HEK293 (cell line): ENCODE data around the gene TEX9.

Source experiments
- CTCF ChIA-PET: fragments of 350-600 bp; formaldehyde crosslinking; extraction: SDS; loops from one replicate; lab custom pipeline; 2021; ENCODE audit warnings: antibody characterized with exemption; lab: Yijun Ruan, JAX
- POLR2A ChIA-PET: fragments of 300-600 bp; formaldehyde crosslinking; extraction: SDS; loops from one replicate; lab custom pipeline; 2020; ENCODE audit warnings: antibody characterized with exemption, inconsistent platforms; lab: Yijun Ruan, JAX
- H3K27ac ChIP-seq: fragments of 200-500 bp; sonication (Bioruptor generic); 2 replicates; pipeline ENCODE4 v1.5.1; 2014; ENCODE audit warnings: low read depth, low read length, control low read depth, inconsistent platforms; ENCODE audit errors: extremely low read depth
- H3K36me3 ChIP-seq, 2 experiments: fragments of 200-500 bp in 1 of 2; sonication (Bioruptor generic) in 1 of 2; 1 replicate in 1 of 2; 2 replicates in 1 of 2; pipeline ENCODE4 v1.5.1; 2014 to 2017; ENCODE audit warnings: inconsistent platforms in 2 of 2, low read length in 2 of 2; ENCODE audit not compliant: control insufficient read depth in 2 of 2, insufficient read depth in 1 of 2
- H3K4me1 ChIP-seq: fragments of 200-500 bp; sonication (Bioruptor generic); 2 replicates; pipeline ENCODE4 v1.5.1; 2014; ENCODE audit warnings: mild to moderate bottlenecking, low read length, inconsistent platforms; ENCODE audit not compliant: control insufficient read depth, insufficient read depth
- H3K4me3 ChIP-seq: 2 replicates; pipeline ENCODE4 v1.5.1; 2011; ENCODE audit warnings: low read depth, mild to moderate bottlenecking, control low read depth, low read length, moderate library complexity
- H3K9me3 ChIP-seq: fragments of 200-500 bp; sonication (Bioruptor generic); 2 replicates; pipeline ENCODE4 v1.5.1; 2014; ENCODE audit warnings: low read depth, low read length, inconsistent platforms; ENCODE audit not compliant: control insufficient read depth, insufficient read depth
- BCL11B ChIP-seq: fragments of 450-650 bp; formaldehyde crosslinking; IDR thresholded peaks from 2 replicates; pipeline ENCODE4 v1.5.1; 2016; ENCODE audit warnings: low read depth, missing biosample characterization, missing genetic modification characterization
- GLI2 ChIP-seq: fragments of 450-650 bp; formaldehyde crosslinking; IDR thresholded peaks from 2 replicates; pipeline ENCODE4; 2017; ENCODE audit warnings: missing biosample characterization, missing genetic modification characterization, low read depth, borderline replicate concordance
- HOXD13 ChIP-seq: sonication (generic); formaldehyde crosslinking; IDR thresholded peaks from 2 replicates; pipeline ENCODE4 v1.8.0; 2022; ENCODE audit warnings: missing genetic modification reagents, borderline replicate concordance
- KLF10 ChIP-seq: fragments of 450-650 bp; IDR thresholded peaks from 2 replicates; pipeline ENCODE4 v1.5.1; 2018; ENCODE audit warnings: missing biosample characterization, mild to moderate bottlenecking, missing genetic modification characterization
- MEIS1 ChIP-seq: sonication (generic); formaldehyde crosslinking; IDR thresholded peaks from 2 replicates; pipeline ENCODE4 v1.8.1; 2022; ENCODE audit warnings: missing genetic modification reagents, mild to moderate bottlenecking, borderline replicate concordance
- SP7 ChIP-seq: fragments of 450-650 bp; formaldehyde crosslinking; IDR thresholded peaks from 2 replicates; pipeline ENCODE4 v1.5.1; 2016; ENCODE audit warnings: missing biosample characterization, missing genetic modification characterization
- ZNF10 ChIP-seq: fragments of 450-650 bp; formaldehyde crosslinking; IDR thresholded peaks from 2 replicates; pipeline ENCODE4 v1.5.1; 2017; ENCODE audit warnings: missing biosample characterization, missing genetic modification characterization
- ZNF140 ChIP-seq: fragments of 450-650 bp; formaldehyde crosslinking; IDR thresholded peaks from 2 replicates; pipeline ENCODE4 v1.5.1; 2016; ENCODE audit warnings: missing biosample characterization, missing genetic modification characterization
- ZNF155 ChIP-seq: fragments of 450-650 bp; formaldehyde crosslinking; IDR thresholded peaks from 2 replicates; pipeline ENCODE4 v1.5.1; 2016; ENCODE audit warnings: missing biosample characterization, missing genetic modification characterization
- ZNF169 ChIP-seq: fragments of 450-650 bp; formaldehyde crosslinking; IDR thresholded peaks from 2 replicates; pipeline ENCODE4 v1.5.1; 2016; ENCODE audit warnings: missing biosample characterization, missing genetic modification characterization
- ZNF174 ChIP-seq: fragments of 450-650 bp; formaldehyde crosslinking; IDR thresholded peaks from 2 replicates; pipeline ENCODE4 v1.5.0; 2017; ENCODE audit warnings: missing biosample characterization, mild to moderate bottlenecking, missing genetic modification characterization
- ZNF2 ChIP-seq: fragments of 450-650 bp; formaldehyde crosslinking; IDR thresholded peaks from 2 replicates; pipeline ENCODE4 v1.5.1; 2016; ENCODE audit warnings: missing biosample characterization, missing genetic modification characterization
- ZNF214 ChIP-seq: fragments of 450-650 bp; formaldehyde crosslinking; IDR thresholded peaks from 2 replicates; pipeline ENCODE4 v1.5.1; 2017; ENCODE audit warnings: missing biosample characterization, mild to moderate bottlenecking, missing genetic modification characterization, borderline replicate concordance
- ZNF280D ChIP-seq: fragments of 450-650 bp; formaldehyde crosslinking; IDR thresholded peaks from 2 replicates; pipeline ENCODE4 v1.5.1; 2016; ENCODE audit warnings: missing biosample characterization, missing genetic modification characterization
- ZNF354C ChIP-seq: fragments of 450-650 bp; formaldehyde crosslinking; IDR thresholded peaks from 2 replicates; pipeline ENCODE4 v1.5.1; 2016; ENCODE audit warnings: missing biosample characterization, missing genetic modification characterization, low read depth, borderline replicate concordance
- ZNF394 ChIP-seq: fragments of 450-650 bp; formaldehyde crosslinking; IDR thresholded peaks from 2 replicates; pipeline ENCODE4 v1.5.1; 2016; ENCODE audit warnings: missing biosample characterization, missing genetic modification characterization, mild to moderate bottlenecking, moderate library complexity, borderline replicate concordance
- ZNF416 ChIP-seq: fragments of 450-650 bp; formaldehyde crosslinking; IDR thresholded peaks from 2 replicates; pipeline ENCODE4 v1.5.1; 2016; ENCODE audit warnings: missing biosample characterization, missing genetic modification characterization
- ZNF433 ChIP-seq: fragments of 450-650 bp; formaldehyde crosslinking; IDR thresholded peaks from 2 replicates; pipeline ENCODE4 v1.5.1; 2016; ENCODE audit warnings: missing biosample characterization, missing genetic modification characterization, low read depth
- ZNF513 ChIP-seq: fragments of 450-650 bp; IDR thresholded peaks from 2 replicates; pipeline ENCODE4 v1.5.1; 2018; ENCODE audit warnings: missing biosample characterization, missing genetic modification characterization
- ZNF660 ChIP-seq: fragments of 450-650 bp; IDR thresholded peaks from 2 replicates; pipeline ENCODE4 v1.5.1; 2018; ENCODE audit warnings: missing biosample characterization, mild to moderate bottlenecking, missing genetic modification characterization

TEX9 gene

GRCh38 chr15:56342653-56343052 is 22.6 kb upstream of the TEX9 start:
- Histone ChIP-seq H3K9me3 (no peaks in the 10 kb centered on the region), H3K27ac (no peak overlapping the region), H3K36me3 (no peaks in the 10 kb centered on the region), H3K4me3 (no peak overlapping the region), H3K4me1 (no peaks in the 10 kb centered on the region)
- POLR2A ChIA-PET: no interaction called here
- no peak for TF ChIP-seq GLI2 (tag by site-specific recombination)
- no peak for TF ChIP-seq ZNF354C (tag by site-specific recombination)
- TF ChIP-seq HOXD13: no peak
- no peak for TF ChIP-seq ZNF660 (tag by site-specific recombination)
- TF ChIP-seq ZNF10 (tag by site-specific recombination): no peak
- no peak for TF ChIP-seq ZNF416 (tag by site-specific recombination)
- no peak for TF ChIP-seq SP7 (tag by site-specific recombination)
- no peak for TF ChIP-seq ZNF2
- TF ChIP-seq, all 188 proteins: peak for 0
- CTCF ChIA-PET: no interaction called here

- H3K4me1 ChIP-seq: no peaks in the 10 kb centered on the region
- H3K36me3 ChIP-seq: no peaks in the 10 kb centered on the region
- H3K9me3 ChIP-seq: no peaks in the 10 kb centered on the region
- H3K27ac ChIP-seq: no peak overlapping the region
- TF ChIP-seq ZNF140 (tag by site-specific recombination) (peak; percentile 19; the same call in 1 of the 2 replicates), MEIS1 (CRISPR knock-in tag) (no peak)
- TF ChIP-seq, all 188 proteins: peak for 1
- POLR2A ChIA-PET: no interaction called here
- CTCF ChIA-PET: no interaction called here
- H3K4me3 ChIP-seq: no peak overlapping the region
Observed at GRCh38 chr15:56343879-56344278, 21.3 kb upstream of the TEX9 start.

GRCh38 chr15:56344336-56344735 is 20.9 kb upstream of the TEX9 start:
- H3K4me1 ChIP-seq: no peaks in the 10 kb centered on the region
- ChIA-PET POLR2A (no interaction called here), CTCF (no interaction called here)
- no peaks in the 10 kb centered on the region for H3K36me3 ChIP-seq
- H3K27ac ChIP-seq: no peak overlapping the region
- H3K9me3 ChIP-seq: no peaks in the 10 kb centered on the region
- H3K4me3 ChIP-seq: no peak overlapping the region
- TF ChIP-seq ZNF280D (no peak), BCL11B (tag by site-specific recombination) (no peak), ZNF174 (tag by site-specific recombination) (no peak), ZNF155 (tag by site-specific recombination) (no peak), KLF10 (tag by site-specific recombination) (no peak), ZNF513 (tag by site-specific recombination) (no peak), ZNF140 (tag by site-specific recombination) (no peak), ZNF660 (tag by site-specific recombination) (no peak), ZNF169 (tag by site-specific recombination) (no peak), ZNF394 (tag by site-specific recombination) (no peak), ZNF214 (no peak), ZNF433 (tag by site-specific recombination) (no peak), ZNF416 (tag by site-specific recombination) (no peak)
